ENCODE data around the gene PAAF1.

GRCh38 chr11:73975479-73975757 is 98.6 kb downstream of the PAAF1 start:
- TF ChIP-seq CTCF (conservative IDR thresholded peaks at IDR 0.05; ENCODE audit: low read depth, low read length) (no peak), EZH2 (IDR thresholded peaks at IDR 0.05; ENCODE audit: low read length, unreplicated experiment) (no peak), EZH2phosphoT487 (IDR thresholded peaks at IDR 0.05; ENCODE audit: borderline replicate concordance, low read length) (no peak)
